Ramos (cell line): ENCODE data around the gene LIMK1.

Experiments used
- in situ Hi-C: fragments of 300-500 bp; cut with MboI; formaldehyde crosslinking; loops from one replicate; pipeline ENCODE4 v1.14.3; 2022; ENCODE audit warnings: low sequenced_read_pairs; ENCODE audit not compliant: unreplicated experiment

Gene LIMK1

GRCh38 chr7:74074770-74075169, 8.8 kb upstream of the LIMK1 start:
- in situ Hi-C loops = no loop called here

- in situ Hi-C loops = no loop called here
Measured at GRCh38 chr7:74078461-74078860, 5.1 kb upstream of the LIMK1 start.

GRCh38 chr7:74082770-74083116, 861 bp upstream of the LIMK1 start:
- in situ Hi-C loops = no loop called here

GRCh38 chr7:74083928-74084721, 521 bp downstream of the LIMK1 start:
- in situ Hi-C loops = no loop called here

GRCh38 chr7:74084722-74085578, 1.3 kb downstream of the LIMK1 start:
- in situ Hi-C loops = no loop called here

GRCh38 chr7:74087791-74088453, 4.3 kb downstream of the LIMK1 start:
- in situ Hi-C loops = no loop called here

GRCh38 chr7:74092321-74092963, 8.8 kb downstream of the LIMK1 start:
- in situ Hi-C loops = no loop called here

- in situ Hi-C loops = no loop called here
Measured at GRCh38 chr7:74092964-74093471, 9.4 kb downstream of the LIMK1 start.

GRCh38 chr7:74093671-74094223, 10.1 kb downstream of the LIMK1 start:
- in situ Hi-C loops = no loop called here

- in situ Hi-C loops = no loop called here
Measured at GRCh38 chr7:74094224-74095101, 10.9 kb downstream of the LIMK1 start.

GRCh38 chr7:74095135-74095534, 11.5 kb downstream of the LIMK1 start:
- in situ Hi-C loops = no loop called here

- in situ Hi-C loops = no loop called here
Measured at GRCh38 chr7:74097937-74098614, 14.5 kb downstream of the LIMK1 start.

- in situ Hi-C loops = no loop called here
Measured at GRCh38 chr7:74099031-74099430, 15.4 kb downstream of the LIMK1 start.

GRCh38 chr7:74101061-74101681, 17.6 kb downstream of the LIMK1 start:
- in situ Hi-C loops = no loop called here

- in situ Hi-C loops = no loop called here
Measured at GRCh38 chr7:74103219-74103772, 19.7 kb downstream of the LIMK1 start.

- in situ Hi-C loops = no loop called here
Measured at GRCh38 chr7:74104702-74105101, 21.1 kb downstream of the LIMK1 start.

- in situ Hi-C loops = no loop called here
Measured at GRCh38 chr7:74105992-74106391, 22.4 kb downstream of the LIMK1 start.

GRCh38 chr7:74106846-74107245, 23.2 kb downstream of the LIMK1 start:
- in situ Hi-C loops = no loop called here
